ENCODE results near the gene FOXJ1.

The FOXJ1 gene

GRCh38 chr17:76141212-76142038 is at the start of gene FOXJ1:
Gene FOXJ1 (minus strand): TSS chr17:76141245. CDS start chr17:76140395, 850 bp downstream.
- TF ChIP-seq CTCF (IDR thresholded peaks at IDR 0.05; ENCODE audit: insufficient read depth, low read length, poor library complexity, severe bottlenecking): no peak
- TF ChIP-seq EZH2phosphoT487 (conservative IDR thresholded peaks at IDR 0.05; ENCODE audit: low read length): no peak
- H3K9ac ChIP-seq (ENCODE audit: low read length): peak within 1 kb of the TSS; percentile 18; the same call in 1 of the 2 replicates
- H3K9me3 ChIP-seq (ENCODE audit: insufficient read depth, low read length): no peaks in the 10 kb centered on the region
- H4K20me1 ChIP-seq (ENCODE audit: low read depth, low read length): no peaks in the 10 kb centered on the region
- H3K4me2 ChIP-seq (ENCODE audit: low read depth, low read length, poor library complexity, severe bottlenecking): peak within 1 kb of the TSS; percentile 48
- peak within 1 kb of the TSS; percentile 17 for H3K4me3 ChIP-seq (ENCODE audit: insufficient read depth, low read length, poor library complexity, severe bottlenecking)
- no peaks in the 10 kb centered on the region for H3K79me2 ChIP-seq (ENCODE audit: insufficient read depth, low read length)
- peak within 1 kb of the TSS; percentile 71 for H2AFZ ChIP-seq (ENCODE audit: low read depth, low read length, severe bottlenecking)
- H3K36me3 ChIP-seq (ENCODE audit: low read length): no peaks in the 10 kb centered on the region
- no peaks in the 10 kb centered on the region for H3K27me3 ChIP-seq (ENCODE audit: low read length)
- H3K9me2 ChIP-seq (replicated peaks; ENCODE audit: insufficient read depth, low read length): no peaks in the 10 kb centered on the region
- H3F3A ChIP-seq (ENCODE audit: insufficient read depth): no peaks in the 10 kb centered on the region
- no peak within 1 kb of the TSS for H3K27ac ChIP-seq (ENCODE audit: low read depth, low read length)

- Histone ChIP-seq H3K27ac (ENCODE audit: low read depth, low read length) (no peak overlapping the region), H3K9ac (ENCODE audit: low read length) (no peak overlapping the region), H3K4me2 (ENCODE audit: low read depth, low read length, poor library complexity, severe bottlenecking) (no peak overlapping the region), H4K20me1 (ENCODE audit: low read depth, low read length) (no peaks in the 10 kb centered on the region), H3K4me3 (ENCODE audit: insufficient read depth, low read length, poor library complexity, severe bottlenecking) (no peak overlapping the region), H3K79me2 (ENCODE audit: insufficient read depth, low read length) (no peaks in the 10 kb centered on the region), H3K9me2 (replicated peaks; ENCODE audit: insufficient read depth, low read length) (no peaks in the 10 kb centered on the region), H3F3A (ENCODE audit: insufficient read depth) (peaks cover 10% of the 10 kb centered on the region; the same call in 1 of the 2 replicates), H3K36me3 (ENCODE audit: low read length) (no peaks in the 10 kb centered on the region), H3K9me3 (ENCODE audit: insufficient read depth, low read length) (no peaks in the 10 kb centered on the region), H3K27me3 (ENCODE audit: low read length) (no peaks in the 10 kb centered on the region), H2AFZ (ENCODE audit: low read depth, low read length, severe bottlenecking) (no peak overlapping the region)
- no peak for TF ChIP-seq CTCF (IDR thresholded peaks at IDR 0.05; ENCODE audit: insufficient read depth, low read length, poor library complexity, severe bottlenecking)
- TF ChIP-seq EZH2phosphoT487 (conservative IDR thresholded peaks at IDR 0.05; ENCODE audit: low read length): no peak
These were observed 48.7 kb upstream of the FOXJ1 start for GRCh38 chr17:76189741-76190140.

GRCh38 chr17:76189247-76189646 is 48.2 kb upstream of the FOXJ1 start:
- Histone ChIP-seq H3K27me3 (ENCODE audit: low read length) (no peaks in the 10 kb centered on the region), H3K9ac (ENCODE audit: low read length) (no peak overlapping the region), H2AFZ (ENCODE audit: low read depth, low read length, severe bottlenecking) (no peak overlapping the region), H3K27ac (ENCODE audit: low read depth, low read length) (no peak overlapping the region), H3K79me2 (ENCODE audit: insufficient read depth, low read length) (no peaks in the 10 kb centered on the region), H3K9me3 (ENCODE audit: insufficient read depth, low read length) (no peaks in the 10 kb centered on the region), H4K20me1 (ENCODE audit: low read depth, low read length) (no peaks in the 10 kb centered on the region), H3K4me2 (ENCODE audit: low read depth, low read length, poor library complexity, severe bottlenecking) (no peak overlapping the region), H3K4me3 (ENCODE audit: insufficient read depth, low read length, poor library complexity, severe bottlenecking) (no peak overlapping the region), H3K36me3 (ENCODE audit: low read length) (no peaks in the 10 kb centered on the region), H3F3A (ENCODE audit: insufficient read depth) (peaks cover 10% of the 10 kb centered on the region; the same call in 1 of the 2 replicates), H3K9me2 (replicated peaks; ENCODE audit: insufficient read depth, low read length) (no peaks in the 10 kb centered on the region)
- TF ChIP-seq CTCF (IDR thresholded peaks at IDR 0.05; ENCODE audit: insufficient read depth, low read length, poor library complexity, severe bottlenecking) (no peak), EZH2phosphoT487 (conservative IDR thresholded peaks at IDR 0.05; ENCODE audit: low read length) (no peak)

All from SU-DHL-6 (cell line).